D721Med (cell line): ENCODE data around the gene LSM14A.
"Not testable (repeated sequence)": the region's sequence is repeated elsewhere in the genome, so short reads cannot be mapped to it uniquely, and the experiment has no call there.

ENCODE experiments used
- DNase-seq: peaks from one replicate; pipeline ENCODE4 v3.0.0; 2011; ENCODE audit warnings: low spot score; ENCODE audit not compliant: insufficient read length
- FAIRE-seq: peaks from 2 replicates; lab custom pipeline; 2011; peaks lifted over from hg19 to GRCh38; lab: Jason Lieb, UNC
- CTCF ChIP-seq: IDR thresholded peaks from 2 replicates; pipeline ENCODE4 v1.5.1; 2012; ENCODE audit warnings: mild to moderate bottlenecking, control low read depth; ENCODE audit not compliant: insufficient read depth; ENCODE audit errors: missing control alignments

LSM14A gene

GRCh38 chr19:34201133-34201532 lies 28.8 kb downstream of the LSM14A start:
- no peak for TF ChIP-seq CTCF
- no peak for FAIRE-seq
- no peak for DNase-seq

- FAIRE-seq, DNase-seq: not testable (repeated sequence)
Measured at GRCh38 chr19:34205324-34205723, 33.0 kb downstream of the LSM14A start.

GRCh38 chr19:34208291-34208884 lies 36.1 kb downstream of the LSM14A start:
- FAIRE-seq (no peak), DNase-seq (no peak)
- TF ChIP-seq CTCF = no peak

- TF ChIP-seq CTCF = no peak
- DNase-seq = no peak
- FAIRE-seq = no peak
Measured at GRCh38 chr19:34209726-34210125, 37.4 kb downstream of the LSM14A start.

GRCh38 chr19:34213283-34213682 lies 41.0 kb downstream of the LSM14A start:
- TF ChIP-seq CTCF = no peak
- FAIRE-seq (no peak), DNase-seq (no peak)

- FAIRE-seq (no peak), DNase-seq (no peak)
- no peak for TF ChIP-seq CTCF
Measured at GRCh38 chr19:34214040-34214439, 41.7 kb downstream of the LSM14A start.

GRCh38 chr19:34215006-34215665 lies 42.8 kb downstream of the LSM14A start:
- TF ChIP-seq CTCF = no peak
- FAIRE-seq (no peak), DNase-seq (no peak)
